Activated CD8-positive, alpha-beta T cell treated with anti-CD3 and anti-CD28 coated beads for 36 hours (primary cell): ENCODE data around the gene DUSP6. TPM values are rescaled to one million over a fixed set of nuclear protein-coding genes. Genes with fewer than 3 reads are reported as not detected.
A peak's percentile ranks its signal among the peaks of the same experiment; 100 is the strongest.

Experiments
- ATAC-seq: fragments of 200-7000 bp; cut with Tn5 transposase; one replicate; pipeline ENCODE4 v1.10.0; 2021; ENCODE audit warnings: mild to moderate bottlenecking, moderate library complexity
- CTCF ChIA-PET: fragments of 350-600 bp; sonication (Branson Sonifier 250); formaldehyde crosslinking; loops from one replicate; lab custom pipeline; 2021; ENCODE audit warnings: antibody characterized with exemption; lab: Charles Lee
- POLR2A ChIA-PET: fragments of 350-600 bp; sonication (Branson Sonifier 250); formaldehyde crosslinking; loops from one replicate; lab custom pipeline; 2021; ENCODE audit warnings: antibody characterized with exemption; lab: Charles Lee
- DNase-seq: peaks from one replicate; pipeline ENCODE4 v3.0.0-alpha.2; 2020
- H3K27ac Mint-ChIP-seq: one replicate; pipeline ENCODE4 v1.8.0; 2021; ENCODE audit warnings: mild to moderate bottlenecking, mixed read lengths
- H3K27me3 Mint-ChIP-seq: one replicate; pipeline ENCODE4 v1.8.0; 2021; ENCODE audit warnings: mixed read lengths
- H3K36me3 Mint-ChIP-seq: one replicate; pipeline ENCODE4 v1.8.0; 2021; ENCODE audit warnings: low read depth, mixed read lengths
- H3K4me1 Mint-ChIP-seq: one replicate; pipeline ENCODE4 v1.8.0; 2021; ENCODE audit warnings: low read depth, mixed read lengths
- H3K4me3 Mint-ChIP-seq: one replicate; pipeline ENCODE4 v1.8.0; 2021; ENCODE audit warnings: mild to moderate bottlenecking, moderate library complexity, mixed read lengths
- H3K9me3 Mint-ChIP-seq: one replicate; pipeline ENCODE4 v1.8.0; 2021; ENCODE audit warnings: mixed read lengths
- CTCF ChIP-seq: fragments of 200-600 bp; IDR thresholded peaks from one replicate; pipeline ENCODE4 v1.8.0; 2022; ENCODE audit warnings: antibody characterized with exemption, mild to moderate bottlenecking
- intact Hi-C: fragments of 100-400 bp; cut with micrococcal nuclease; formaldehyde crosslinking; loops from one replicate; pipeline ENCODE4 v1.10.0; 2022
- total RNA-seq, 2 experiments: library from RNA; stranded (reverse); gene quantifications; one replicate each; pipeline ENCODE4 v1.2.3, GENCODE V29; 2021

DUSP6 gene
- total RNA-seq, 2 experiments from 2014 or later: 15.3 to 16.6 TPM

- peaks cover 17% of the 10 kb centered on the region for H3K4me1 Mint-ChIP-seq
- DNase-seq (no peak), ATAC-seq (peak; percentile 20)
- H3K27ac Mint-ChIP-seq: no peak overlapping the region
- no peak for TF ChIP-seq CTCF
- intact Hi-C loops: no loop called here
- H3K27me3 Mint-ChIP-seq: no peaks in the 10 kb centered on the region
- H3K36me3 Mint-ChIP-seq: peaks cover 1% of the 10 kb centered on the region
- CTCF ChIA-PET: interaction anchor here (0.8 to 1.5 kb wide), 2 partner anchors 15 to 27 kb away, joined by 4 read pairs; no protein-coding TSS in a partner anchor
- H3K9me3 Mint-ChIP-seq: no peaks in the 10 kb centered on the region
- no peak overlapping the region for H3K4me3 Mint-ChIP-seq
- POLR2A ChIA-PET: no interaction called here
These were observed 37.7 kb upstream of the DUSP6 start for GRCh38 chr12:89389755-89390661.

- ChIA-PET CTCF (no interaction called here), POLR2A (no interaction called here)
- no peak for ATAC-seq
- H3K27ac Mint-ChIP-seq: no peak overlapping the region
- no peak for TF ChIP-seq CTCF
- no peaks in the 10 kb centered on the region for H3K27me3 Mint-ChIP-seq
- DNase-seq: no peak
- peaks cover 15% of the 10 kb centered on the region for H3K4me1 Mint-ChIP-seq
- H3K4me3 Mint-ChIP-seq: no peak overlapping the region
- H3K9me3 Mint-ChIP-seq: no peaks in the 10 kb centered on the region
- intact Hi-C loops: no loop called here
- H3K36me3 Mint-ChIP-seq: no peaks in the 10 kb centered on the region
These were observed 33.8 kb upstream of the DUSP6 start for GRCh38 chr12:89386138-89386537.

- no peak for TF ChIP-seq CTCF
- POLR2A ChIA-PET: no interaction called here
- ATAC-seq (no peak), DNase-seq (no peak)
- Mint-ChIP-seq H3K4me3 (no peak overlapping the region), H3K27ac (no peak overlapping the region), H3K9me3 (no peaks in the 10 kb centered on the region), H3K27me3 (no peaks in the 10 kb centered on the region), H3K36me3 (no peaks in the 10 kb centered on the region), H3K4me1 (peaks cover 4% of the 10 kb centered on the region)
- intact Hi-C loops: no loop called here
- CTCF ChIA-PET: no interaction called here
These were observed 32.5 kb upstream of the DUSP6 start for GRCh38 chr12:89384807-89385206.

GRCh38 chr12:89384050-89384758, 31.9 kb upstream of the DUSP6 start:
- ChIA-PET CTCF (no interaction called here), POLR2A (no interaction called here)
- Mint-ChIP-seq H3K9me3 (no peaks in the 10 kb centered on the region), H3K4me3 (no peak overlapping the region), H3K27me3 (no peaks in the 10 kb centered on the region), H3K27ac (no peak overlapping the region), H3K36me3 (no peaks in the 10 kb centered on the region), H3K4me1 (peaks cover 3% of the 10 kb centered on the region)
- DNase-seq: no peak
- intact Hi-C loops: no loop called here
- TF ChIP-seq CTCF: no peak
- ATAC-seq: no peak
